Right ventricle myocardium inferior (tissue), 1 donor: Measurements from ENCODE around the gene LRRC3B. TPM values are rescaled to one million over a fixed set of nuclear protein-coding genes. Genes with fewer than 3 reads are reported as not detected.

Source experiments
- ATAC-seq: fragments of 200-7000 bp; cut with Tn5 transposase; one replicate; pipeline ENCODE4 v1.9.1; 2020; ENCODE audit warnings: mild to moderate bottlenecking, moderate library complexity
- DNase-seq: peaks from one replicate; pipeline ENCODE4 v3.0.0; 2021; ENCODE audit errors: missing footprints
- intact Hi-C: fragments of 100-400 bp; cut with DNase I; formaldehyde crosslinking; loops from one replicate; pipeline ENCODE4 v1.11.0; 2022
- total RNA-seq: library from RNA; stranded (reverse); fragmentation: NEBNext Ultra II Directional; extraction: Animal tissue kit (Norgen Biotek cat#: 25700); gene quantifications from one replicate; pipeline ENCODE4 v1.2.1, GENCODE V29; 2021
- donor health status: DM: no; HTN: yes; CAD: no; lungs with severe emphysema.

The LRRC3B gene
- total RNA-seq, 1 donor from 2014 or later = 0.38 TPM

GRCh38 chr3:26627080-26627479 is 4.5 kb downstream of the LRRC3B start:
- DNase-seq (no peak), ATAC-seq (no peak)
- intact Hi-C loops = no loop called here

- ATAC-seq = no peak
- DNase-seq = no peak
- intact Hi-C loops = no loop called here
These were observed 6.3 kb downstream of the LRRC3B start for GRCh38 chr3:26628915-26629314.

- intact Hi-C loops = no loop called here
- ATAC-seq (no peak), DNase-seq (no peak)
These were observed 8.3 kb downstream of the LRRC3B start for GRCh38 chr3:26630669-26631389.

- DNase-seq = no peak
- intact Hi-C loops = no loop called here
- no peak for ATAC-seq
These were observed 8.8 kb downstream of the LRRC3B start for GRCh38 chr3:26631390-26631738.

- no peak for ATAC-seq
- no peak for DNase-seq
- intact Hi-C loops = no loop called here
These were observed 12.0 kb downstream of the LRRC3B start for GRCh38 chr3:26634601-26635000.

- intact Hi-C loops = no loop called here
- ATAC-seq (no peak), DNase-seq (no peak)
These were observed 13.6 kb downstream of the LRRC3B start for GRCh38 chr3:26636096-26636727.

- DNase-seq (no peak), ATAC-seq (no peak)
- intact Hi-C loops = no loop called here
These were observed 15.1 kb downstream of the LRRC3B start for GRCh38 chr3:26637698-26638097.

GRCh38 chr3:26638113-26638512 is 15.5 kb downstream of the LRRC3B start:
- DNase-seq = no peak
- intact Hi-C loops = no loop called here
- ATAC-seq = no peak

GRCh38 chr3:26639339-26639738 is 16.8 kb downstream of the LRRC3B start:
- no peak for ATAC-seq
- intact Hi-C loops = no loop called here
- DNase-seq = no peak

GRCh38 chr3:26647078-26647477 is 24.5 kb downstream of the LRRC3B start:
- intact Hi-C loops = no loop called here
- DNase-seq (no peak), ATAC-seq (no peak)

GRCh38 chr3:26648461-26648860 is 25.9 kb downstream of the LRRC3B start:
- intact Hi-C loops = no loop called here
- ATAC-seq = no peak
- no peak for DNase-seq

GRCh38 chr3:26652164-26652563 is 29.6 kb downstream of the LRRC3B start:
- peak; percentile 95 for ATAC-seq
- peak; percentile 79 for DNase-seq
- intact Hi-C loops = no loop called here

- DNase-seq = no peak
- ATAC-seq = no peak
- intact Hi-C loops = no loop called here
These were observed 31.3 kb downstream of the LRRC3B start for GRCh38 chr3:26653811-26654425.

GRCh38 chr3:26655231-26655630 is 32.7 kb downstream of the LRRC3B start:
- intact Hi-C loops = no loop called here
- no peak for DNase-seq
- no peak for ATAC-seq

- no peak for ATAC-seq
- DNase-seq = no peak
- intact Hi-C loops = no loop called here
These were observed 34.9 kb downstream of the LRRC3B start for GRCh38 chr3:26657348-26657976.

GRCh38 chr3:26668171-26668570 is 45.6 kb downstream of the LRRC3B start:
- intact Hi-C loops = no loop called here
- DNase-seq (no peak), ATAC-seq (no peak)

GRCh38 chr3:26668696-26669095 is 46.1 kb downstream of the LRRC3B start:
- intact Hi-C loops = no loop called here
- ATAC-seq = no peak
- no peak for DNase-seq

GRCh38 chr3:26675336-26675735 is 52.8 kb downstream of the LRRC3B start:
- no peak for ATAC-seq
- intact Hi-C loops = no loop called here
- no peak for DNase-seq

GRCh38 chr3:26681632-26682031 is 59.1 kb downstream of the LRRC3B start:
- intact Hi-C loops = no loop called here
- DNase-seq (no peak), ATAC-seq (no peak)

GRCh38 chr3:26682406-26682805 is 59.8 kb downstream of the LRRC3B start:
- intact Hi-C loops = no loop called here
- DNase-seq = no peak
- ATAC-seq = no peak
